PC-3 (cell line): Measurements from ENCODE around the gene PCDH9.

Experiments used
- CTCF ChIP-seq: fragments of 300-600 bp; sonication (generic); conservative IDR thresholded peaks from 2 replicates; pipeline ENCODE4 v1.5.1; 2017; ENCODE audit warnings: antibody characterized with exemption, low read depth, mild to moderate bottlenecking, low read length
- EZH2 ChIP-seq: fragments of 300-600 bp; sonication (generic); IDR thresholded peaks from one replicate; pipeline ENCODE4 v1.6.1; 2017; ENCODE audit warnings: antibody characterized with exemption, mild to moderate bottlenecking, low read length; ENCODE audit not compliant: unreplicated experiment
- EZH2phosphoT487 ChIP-seq: fragments of 300-600 bp; sonication (generic); IDR thresholded peaks from 2 replicates; pipeline ENCODE4 v1.6.1; 2018; ENCODE audit warnings: mild to moderate bottlenecking, antibody characterized with exemption, low read length, borderline replicate concordance

- no peak for TF ChIP-seq CTCF
- no peak for TF ChIP-seq EZH2
- TF ChIP-seq EZH2phosphoT487 = no peak
Measured at GRCh38 chr13:67208552-67208951, 21.6 kb downstream of the PCDH9 start.
